Esophagus (tissue), 2 donors: ENCODE data around the gene RBM33. TPM values are rescaled to one million over a fixed set of nuclear protein-coding genes. Genes with fewer than 3 reads are reported as not detected.

Experiments used
- H3K27ac ChIP-seq, 2 donors: one replicate each; pipeline ENCODE4 v1.5.1; 2013; ENCODE audit warnings: low read depth in 2 of 2, mild to moderate bottlenecking in 2 of 2, inconsistent platforms in 1 of 2, low read length in 1 of 2, moderate library complexity in 1 of 2
- H3K27me3 ChIP-seq, 2 donors: one replicate each; pipeline ENCODE4 v1.6.1; 2013; ENCODE audit warnings: low read length in 2 of 2, control low read depth in 1 of 2, mild to moderate bottlenecking in 1 of 2; ENCODE audit not compliant: insufficient read depth in 2 of 2, control insufficient read depth in 1 of 2
- H3K36me3 ChIP-seq, 2 donors: one replicate each; pipeline ENCODE4 v1.6.1; 2013; ENCODE audit warnings: low read length in 1 of 2; ENCODE audit not compliant: control insufficient read depth in 2 of 2, insufficient read depth in 2 of 2
- H3K4me1 ChIP-seq, 2 donors: one replicate each; pipeline ENCODE4 v1.6.1; 2013; ENCODE audit warnings: low read length in 1 of 2; ENCODE audit not compliant: control insufficient read depth in 2 of 2, insufficient read depth in 2 of 2
- H3K4me3 ChIP-seq, 2 donors: one replicate each; pipeline ENCODE4 v1.5.1; 2013; ENCODE audit warnings: low read length in 2 of 2, mild to moderate bottlenecking in 2 of 2, low read depth in 1 of 2, moderate library complexity in 1 of 2
- H3K9me3 ChIP-seq, 2 donors: one replicate each; pipeline ENCODE4 v1.6.1; 2013; ENCODE audit warnings: mild to moderate bottlenecking in 2 of 2, low read depth in 1 of 2, low read length in 1 of 2, moderate library complexity in 1 of 2; ENCODE audit not compliant: control insufficient read depth in 2 of 2, insufficient read depth in 1 of 2
- WGBS, 2 donors: extraction: QIAGEN DNeasy Blood & Tissue Kit; methylation state at CpG; one replicate each; pipeline ENCODE4 v1.1.7; 2013; 5-methylcytosine and 5-hydroxymethylcytosine counted together
- polyA plus RNA-seq, 2 donors: library from polyadenylated mRNA; stranded (reverse); fragments of 200-250 nt; gene quantifications; one replicate each; pipeline ENCODE4 v1.2.3, GENCODE V29; 2013
- donor health status: healthy with polysubstance abuse.
- donor health status: Bipolar disorder and iron deficiency.

The RBM33 gene
- polyA plus RNA-seq, 2 donors: 11.6 to 25.6 TPM

DNA sequence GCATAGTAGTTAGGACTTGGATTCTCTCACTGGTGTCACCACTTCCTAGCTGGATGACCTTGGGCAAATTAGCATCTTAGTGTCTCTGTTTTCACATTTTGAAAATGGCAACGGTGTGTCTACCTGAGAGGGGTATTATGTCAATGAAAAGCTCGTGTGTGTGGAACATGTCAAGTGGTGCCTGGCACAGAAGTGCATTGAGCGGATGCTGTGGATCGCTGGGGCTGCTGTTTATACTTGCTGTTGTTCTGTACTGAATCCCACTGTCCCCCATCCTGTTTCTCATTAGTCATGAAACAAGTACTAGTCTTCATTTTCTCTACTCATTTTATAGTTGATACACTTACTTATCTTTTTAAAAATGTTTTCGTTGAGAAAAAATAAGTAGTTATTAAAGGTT is 26.1 kb downstream of the RBM33 start:
- Histone ChIP-seq H3K4me1 (peaks cover 0 to 3% of the 10 kb centered on the region in 2 donors), H3K4me3 (no peak overlapping the region), H3K27ac (no peak overlapping the region)

DNA sequence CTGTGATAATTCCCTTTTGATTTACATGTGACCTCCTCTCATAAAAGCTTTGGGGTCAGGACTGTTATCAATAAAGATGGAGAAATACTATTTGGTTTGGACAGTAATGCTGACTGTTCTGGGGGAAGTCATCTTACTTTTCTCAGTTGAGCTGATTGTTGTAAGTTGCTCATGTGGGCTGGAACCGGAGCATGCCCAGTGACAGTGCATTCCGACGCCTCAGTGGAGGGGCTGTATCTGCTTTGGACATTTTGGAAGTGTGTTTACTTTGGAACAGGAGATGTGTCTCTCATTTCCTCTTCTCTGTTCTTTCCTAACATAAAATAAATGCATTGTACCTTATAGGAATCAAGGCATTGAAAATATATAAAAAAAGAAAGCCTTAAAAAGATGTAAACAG is 30.1 kb downstream of the RBM33 start:
- Histone ChIP-seq H3K4me3 (no peak overlapping the region), H3K36me3 (no peaks in the 10 kb centered on the region), H3K27ac (no peak overlapping the region), H3K27me3 (no peaks in the 10 kb centered on the region), H3K9me3 (no peaks in the 10 kb centered on the region), H3K4me1 (peaks cover 0 to 6% of the 10 kb centered on the region in 2 donors)
- WGBS, 2 donors: 85 to 95% methylated on average over 3 of the region's 3 CpGs

More for the DNA sequence above, 26.1 kb downstream of the RBM33 start:
- 64 to 66% methylated on average over 5 of the region's 5 CpGs for WGBS, 2 donors
- Histone ChIP-seq H3K9me3 (no peaks in the 10 kb centered on the region), H3K27me3 (no peaks in the 10 kb centered on the region), H3K36me3 (no peaks in the 10 kb centered on the region)

- no peak overlapping the region for H3K4me3 ChIP-seq
Measured at GRCh38 chr7:155676052-155676451, 31.6 kb downstream of the RBM33 start.

GRCh38 chr7:155677688-155678087 is 33.2 kb downstream of the RBM33 start:
- 83 to 89% methylated on average over 2 of the region's 2 CpGs for WGBS, 2 donors
- no peaks in the 10 kb centered on the region for H3K27me3 ChIP-seq
- no peak overlapping the region for H3K4me3 ChIP-seq
- H3K27ac ChIP-seq: no peak overlapping the region
- H3K4me1 ChIP-seq: peaks cover 0 to 3% of the 10 kb centered on the region in 2 donors
- peaks cover 4% of the 10 kb centered on the region in 2 donors for H3K36me3 ChIP-seq
- H3K9me3 ChIP-seq: no peaks in the 10 kb centered on the region

More at GRCh38 chr7:155676052-155676451, 31.6 kb downstream of the RBM33 start:
- Histone ChIP-seq H3K4me1 (peaks cover 0 to 3% of the 10 kb centered on the region in 2 donors), H3K27ac (no peak overlapping the region), H3K36me3 (peaks cover 4% of the 10 kb centered on the region in 2 donors), H3K27me3 (no peaks in the 10 kb centered on the region), H3K9me3 (no peaks in the 10 kb centered on the region)
- WGBS, 2 donors: 48 to 60% methylated on average over 8 of the region's 8 CpGs

GRCh38 chr7:155680124-155680523 is 35.7 kb downstream of the RBM33 start:
- 93 to 98% methylated on average over 3 of the region's 3 CpGs for WGBS, 2 donors
- Histone ChIP-seq H3K27me3 (no peaks in the 10 kb centered on the region), H3K4me1 (peaks cover 0 to 5% of the 10 kb centered on the region in 2 donors), H3K27ac (no peak overlapping the region), H3K9me3 (no peaks in the 10 kb centered on the region), H3K4me3 (no peak overlapping the region), H3K36me3 (peaks cover 7 to 10% of the 10 kb centered on the region in 2 donors)

DNA sequence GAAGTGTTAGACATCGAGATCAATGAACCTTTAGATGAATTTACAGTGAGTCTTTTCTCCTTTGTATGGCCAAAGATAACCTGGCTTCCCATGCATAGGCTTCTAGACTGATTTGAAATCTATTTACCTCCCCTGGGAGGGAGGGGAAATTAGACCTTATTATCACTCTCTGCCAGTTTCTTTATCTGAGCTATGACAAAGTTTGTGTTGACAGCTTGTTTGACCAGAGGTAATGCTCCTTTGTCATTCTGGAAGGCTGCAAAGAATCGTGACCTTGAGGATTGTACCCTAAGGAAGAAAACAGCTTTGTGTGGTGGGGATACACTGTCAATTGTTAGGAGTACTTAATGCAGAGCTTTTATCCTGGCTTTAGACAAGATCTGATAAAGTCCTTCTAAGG is 36.4 kb downstream of the RBM33 start:
- WGBS, 2 donors: 70 to 79% methylated on average over 2 of the region's 2 CpGs
- Histone ChIP-seq H3K4me1 (peaks cover 0 to 5% of the 10 kb centered on the region in 2 donors), H3K27me3 (no peaks in the 10 kb centered on the region), H3K4me3 (no peak overlapping the region), H3K27ac (no peak overlapping the region), H3K9me3 (no peaks in the 10 kb centered on the region), H3K36me3 (peaks cover 7 to 10% of the 10 kb centered on the region in 2 donors)

DNA sequence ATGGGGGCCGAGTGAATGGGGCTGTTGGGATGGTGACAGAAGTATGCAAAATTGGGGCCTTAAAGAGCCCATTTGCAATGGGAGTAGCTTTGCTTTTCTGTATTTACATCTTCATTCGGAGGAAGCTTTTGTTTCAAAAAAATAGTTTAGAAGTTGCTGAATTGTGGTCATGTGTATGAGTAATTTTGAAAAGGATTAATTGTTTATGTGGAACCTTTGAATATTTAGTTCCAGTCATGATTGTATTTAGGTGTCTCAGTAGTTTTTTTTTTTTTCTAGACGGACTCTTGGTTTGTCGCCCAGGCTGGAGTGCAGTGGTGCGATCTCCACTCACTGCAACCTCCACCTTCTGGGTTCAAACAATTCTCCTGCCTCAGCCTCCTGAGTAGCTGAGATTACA is 37.2 kb downstream of the RBM33 start:
- Histone ChIP-seq H3K27me3 (no peaks in the 10 kb centered on the region), H3K9me3 (no peaks in the 10 kb centered on the region), H3K36me3 (peaks cover 7 to 10% of the 10 kb centered on the region in 2 donors), H3K4me1 (peaks cover 0 to 2% of the 10 kb centered on the region in 2 donors), H3K27ac (no peak overlapping the region), H3K4me3 (no peak overlapping the region)
- 90 to 95% methylated on average over 5 of the region's 5 CpGs for WGBS, 2 donors

DNA sequence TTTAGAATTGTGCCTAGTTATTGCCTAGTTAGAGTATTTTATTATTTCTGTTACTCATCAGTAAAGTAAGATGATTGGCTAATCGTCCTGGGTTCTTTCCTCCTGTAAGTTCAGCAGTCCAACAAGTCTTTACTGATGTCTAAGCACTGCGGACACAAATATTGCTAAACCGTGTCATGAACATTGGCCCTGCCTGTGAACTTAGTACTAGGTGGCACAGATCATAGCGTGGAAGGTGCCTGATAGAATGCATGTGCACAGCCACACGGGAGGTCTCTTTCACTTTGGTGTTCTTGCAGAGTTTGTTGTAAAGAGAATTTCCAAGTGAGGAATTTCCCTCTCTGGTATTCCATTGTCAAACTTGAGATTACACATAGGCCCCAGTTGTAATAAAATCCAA is 38.0 kb downstream of the RBM33 start:
- no peak overlapping the region for H3K27ac ChIP-seq
- 89 to 94% methylated on average over 5 of the region's 5 CpGs for WGBS, 2 donors
- peaks cover 7 to 10% of the 10 kb centered on the region in 2 donors for H3K36me3 ChIP-seq
- H3K4me1 ChIP-seq: peaks cover 0 to 2% of the 10 kb centered on the region in 2 donors
- no peaks in the 10 kb centered on the region for H3K9me3 ChIP-seq
- H3K27me3 ChIP-seq: no peaks in the 10 kb centered on the region
- H3K4me3 ChIP-seq: no peak overlapping the region

- WGBS, 2 donors: 92 to 93% methylated on average over 5 of the region's 5 CpGs
- Histone ChIP-seq H3K4me1 (peaks cover 0 to 2% of the 10 kb centered on the region in 2 donors), H3K36me3 (peaks cover 7 to 10% of the 10 kb centered on the region in 2 donors), H3K9me3 (no peaks in the 10 kb centered on the region), H3K27me3 (no peaks in the 10 kb centered on the region), H3K4me3 (no peak overlapping the region), H3K27ac (no peak overlapping the region)
Measured at GRCh38 chr7:155683098-155683497, 38.6 kb downstream of the RBM33 start.

- Histone ChIP-seq H3K4me1 (peaks cover 0 to 2% of the 10 kb centered on the region in 2 donors), H3K27ac (no peak overlapping the region), H3K36me3 (peaks cover 7 to 10% of the 10 kb centered on the region in 2 donors), H3K4me3 (no peak overlapping the region), H3K9me3 (no peaks in the 10 kb centered on the region), H3K27me3 (no peaks in the 10 kb centered on the region)
- 73 to 85% methylated on average over 4 of the region's 4 CpGs for WGBS, 2 donors
Measured at GRCh38 chr7:155683714-155684113, 39.3 kb downstream of the RBM33 start.
